NB4 (cell line): Measurements from ENCODE around the gene C20orf204.

Experiments used
- DNase-seq: peaks from one replicate; pipeline ENCODE4 v3.0.0; 2010; ENCODE audit warnings: low read depth
- H3K4me3 ChIP-seq: one replicate; pipeline ENCODE4 v1.5.1; 2011; ENCODE audit warnings: mild to moderate bottlenecking, low read depth, low read length, moderate library complexity
- CTCF ChIP-seq: IDR thresholded peaks from one replicate; pipeline ENCODE4 v1.5.1; 2012; ENCODE audit warnings: low read depth, low read length
- MYC ChIP-seq: IDR thresholded peaks from 2 replicates; pipeline ENCODE4 v1.6.1; 2011; ENCODE audit warnings: low read depth, low read length
- POLR2A ChIP-seq: IDR thresholded peaks from 2 replicates; pipeline ENCODE4 v1.6.1; 2011; ENCODE audit warnings: mild to moderate bottlenecking; ENCODE audit not compliant: insufficient read length; ENCODE audit errors: extremely low read depth
- TF ChIP-seq, protein P1 (sequence below): IDR thresholded peaks from 2 replicates; pipeline ENCODE4 v1.6.1; 2011; ENCODE audit warnings: low read depth, low read length

Gene C20orf204

GRCh38 chr20:64035933-64036345 is at the start of gene C20orf204:
TSS of gene C20orf204 (plus strand) at chr20:64036182. CDS start at chr20:64036324, 142 bp downstream.
- no peak within 1 kb of the TSS for H3K4me3 ChIP-seq
- TF ChIP-seq POLR2A (no peak), MYC (no peak), CTCF (no peak)
- TF ChIP-seq, protein P1, sequence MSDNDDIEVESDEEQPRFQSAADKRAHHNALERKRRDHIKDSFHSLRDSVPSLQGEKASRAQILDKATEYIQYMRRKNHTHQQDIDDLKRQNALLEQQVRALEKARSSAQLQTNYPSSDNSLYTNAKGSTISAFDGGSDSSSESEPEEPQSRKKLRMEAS = no peak
- DNase-seq = no peak

DNA sequence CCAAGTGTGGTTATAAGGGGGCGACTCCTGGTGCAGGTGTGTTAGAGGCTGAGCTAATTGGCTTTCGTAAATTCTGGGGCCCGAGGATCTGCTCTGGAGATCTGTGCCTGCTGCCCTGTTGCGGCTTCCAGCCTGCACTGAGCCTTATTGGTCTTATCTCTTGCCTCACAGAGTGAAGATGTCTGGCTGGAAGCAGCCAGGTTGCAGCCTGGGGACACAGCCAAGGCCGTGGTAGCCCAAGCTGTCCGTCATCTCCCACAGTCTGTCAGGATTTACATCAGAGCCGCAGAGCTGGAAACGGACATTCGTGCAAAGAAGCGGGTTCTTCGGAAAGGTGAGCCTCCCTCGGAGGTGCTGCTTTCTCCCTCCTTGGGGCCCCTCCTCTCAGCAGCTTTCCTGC is 35.1 kb upstream of the C20orf204 start:
- no peak for TF ChIP-seq POLR2A
- TF ChIP-seq, protein P1 = no peak
- TF ChIP-seq CTCF = no peak
- TF ChIP-seq MYC = no peak
- no peak for DNase-seq
- H3K4me3 ChIP-seq = no peak overlapping the region

DNA sequence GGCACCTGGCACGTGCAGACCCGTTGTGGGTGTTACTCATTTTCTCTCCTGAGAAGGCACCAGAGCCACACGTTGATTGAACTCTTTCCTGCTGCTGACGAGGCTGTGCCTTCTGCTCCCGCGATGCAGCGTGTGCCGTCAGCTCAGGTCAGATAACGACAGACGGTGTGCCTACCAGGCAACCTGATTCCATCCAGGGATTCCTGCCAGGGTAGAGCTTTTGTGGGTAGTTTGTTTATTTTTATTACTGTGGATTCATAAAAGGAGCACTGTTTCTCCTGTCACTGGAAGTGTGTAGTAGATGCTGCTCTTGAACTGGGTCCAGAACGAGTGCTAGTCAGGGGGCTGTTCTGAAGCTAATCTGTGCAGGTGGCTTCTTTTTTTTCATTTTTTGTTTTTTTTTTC is 34.4 kb upstream of the C20orf204 start:
- DNase-seq = no peak
- H3K4me3 ChIP-seq = no peak overlapping the region
- TF ChIP-seq, protein P1 = no peak
- no peak for TF ChIP-seq CTCF
- TF ChIP-seq POLR2A = no peak
- no peak for TF ChIP-seq MYC

DNA sequence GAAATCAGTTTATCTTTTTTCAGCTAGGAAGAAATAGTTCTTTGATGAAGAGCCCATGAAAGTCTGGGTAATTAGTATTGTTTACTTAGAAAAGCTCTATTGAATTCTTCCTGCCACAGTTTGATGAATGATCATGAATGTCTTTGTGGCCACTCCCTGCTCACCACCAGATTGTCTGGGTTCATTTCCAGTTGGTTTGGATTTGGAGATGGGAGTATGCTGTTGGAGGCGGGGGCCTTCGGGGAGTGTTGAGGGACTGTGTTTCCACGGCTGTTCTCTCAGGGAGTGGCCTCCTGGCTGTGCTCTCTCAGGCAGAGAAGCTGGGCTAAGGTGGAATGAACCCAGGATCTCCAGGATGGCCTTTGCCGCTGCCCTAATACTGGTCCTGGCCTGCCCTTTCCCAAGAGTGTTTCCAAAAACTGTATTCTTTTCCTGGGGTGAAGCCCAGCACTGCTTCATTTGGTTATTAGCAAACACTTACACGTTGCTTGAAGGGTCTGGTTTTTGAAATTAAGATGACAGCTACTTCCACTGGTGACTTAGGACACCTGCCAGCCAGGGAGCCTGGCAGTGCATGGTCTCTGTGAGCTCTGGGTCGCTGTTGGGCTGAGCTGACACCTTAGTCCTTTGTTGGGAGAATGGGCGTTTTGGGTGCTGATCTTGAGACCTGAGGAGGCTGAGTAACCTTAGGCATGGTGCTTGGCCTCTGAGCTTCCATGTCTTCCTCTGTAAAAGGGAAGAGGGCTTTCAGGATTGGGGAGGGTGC is 31.8 kb upstream of the C20orf204 start:
- no peak overlapping the region for H3K4me3 ChIP-seq
- no peak for DNase-seq
- TF ChIP-seq POLR2A (no peak), CTCF (no peak), MYC (no peak)
- TF ChIP-seq, protein P1 = no peak

GRCh38 chr20:64005394-64005793 is 30.6 kb upstream of the C20orf204 start:
- TF ChIP-seq, protein P1 = no peak
- TF ChIP-seq CTCF (no peak), POLR2A (no peak), MYC (no peak)
- DNase-seq = peak; percentile 25
- no peak overlapping the region for H3K4me3 ChIP-seq
